ENCODE data around the gene MLC1.
A peak's percentile ranks its signal among the peaks of the same experiment; 100 is the strongest.

Gene MLC1

GRCh38 chr22:50030297-50031188 lies 54.7 kb downstream of the MLC1 start (continued):
- TF ChIP-seq GLIS2 (tag by site-specific recombination; IDR thresholded peaks at IDR 0.05), result peak; percentile 64; the same call in 1 of the 2 replicates

- no peak overlapping the region for H3K4me3 ChIP-seq (ENCODE audit: low read depth, low read length)
- H3K27ac ChIP-seq (ENCODE audit: extremely low read depth, low read depth, low read length), result no peak overlapping the region
- H3K9me3 ChIP-seq (ENCODE audit: control insufficient read depth, insufficient read depth, low read depth, low read length), result no peaks in the 10 kb centered on the region
- ChIA-PET CTCF (interaction anchor here (0.6 to 3.2 kb wide), 6 partner anchors 26 to 1450 kb away, joined by 3 to 32 read pairs (median 3); no protein-coding TSS in a partner anchor), POLR2A (no interaction called here)
- H3K36me3 ChIP-seq (ENCODE audit: control insufficient read depth in 2 of 2, insufficient read depth in 1 of 2, low read length in 2 of 2), result no peaks in the 10 kb centered on the region
- H3K4me1 ChIP-seq (ENCODE audit: control insufficient read depth, insufficient read depth, low read length), result no peaks in the 10 kb centered on the region
- no peak for TF ChIP-seq ZNF404 (tag by site-specific recombination; IDR thresholded peaks at IDR 0.05)
- TF ChIP-seq ZNF354C (tag by site-specific recombination; IDR thresholded peaks at IDR 0.05; ENCODE audit: borderline replicate concordance, low read depth), result no peak
Measured at GRCh38 chr22:50027639-50028537, 57.3 kb downstream of the MLC1 start.

GRCh38 chr22:50025993-50026392 lies 59.2 kb downstream of the MLC1 start:
- TF ChIP-seq ZBTB10 (tag by site-specific recombination; IDR thresholded peaks at IDR 0.05) (no peak), ZNF121 (tag by site-specific recombination; IDR thresholded peaks at IDR 0.05) (no peak)
- POLR2A ChIA-PET, result no interaction called here
- no peaks in the 10 kb centered on the region for H3K36me3 ChIP-seq (ENCODE audit: control insufficient read depth in 2 of 2, insufficient read depth in 1 of 2, low read length in 2 of 2)
- no peak overlapping the region for H3K4me3 ChIP-seq (ENCODE audit: low read depth, low read length)
- H3K4me1 ChIP-seq (ENCODE audit: control insufficient read depth, insufficient read depth, low read length), result no peaks in the 10 kb centered on the region
- CTCF ChIA-PET, result interaction anchor here (3.2 kb wide), 1 partner anchor 94 kb away, joined by 32 read pairs; no protein-coding TSS in a partner anchor
- no peaks in the 10 kb centered on the region for H3K9me3 ChIP-seq (ENCODE audit: control insufficient read depth, insufficient read depth, low read depth, low read length)
- no peak overlapping the region for H3K27ac ChIP-seq (ENCODE audit: extremely low read depth, low read depth, low read length)

GRCh38 chr22:50022171-50022819 lies 62.9 kb downstream of the MLC1 start:
- Histone ChIP-seq H3K9me3 (ENCODE audit: control insufficient read depth, insufficient read depth, low read depth, low read length) (no peaks in the 10 kb centered on the region), H3K36me3 (ENCODE audit: control insufficient read depth in 2 of 2, insufficient read depth in 1 of 2, low read length in 2 of 2) (no peaks in the 10 kb centered on the region), H3K27ac (ENCODE audit: extremely low read depth, low read depth, low read length) (no peak overlapping the region), H3K4me3 (ENCODE audit: low read depth, low read length) (no peak overlapping the region), H3K4me1 (ENCODE audit: control insufficient read depth, insufficient read depth, low read length) (no peaks in the 10 kb centered on the region)
- TF ChIP-seq ZBTB10 (tag by site-specific recombination; IDR thresholded peaks at IDR 0.05) (no peak), KLF17 (tag by site-specific recombination; IDR thresholded peaks at IDR 0.05) (no peak), IKZF3 (tag by site-specific recombination; IDR thresholded peaks at IDR 0.05) (no peak), ZNF341 (tag by site-specific recombination; IDR thresholded peaks at IDR 0.05; ENCODE audit: low read depth) (no peak), TCF7L2 (IDR thresholded peaks at IDR 0.05; ENCODE audit: borderline replicate concordance, low read depth, low read length) (no peak), ZNF785 (tag by site-specific recombination; IDR thresholded peaks at IDR 0.05) (no peak), ZNF707 (tag by site-specific recombination; IDR thresholded peaks at IDR 0.05) (no peak), YY2 (tag by site-specific recombination; IDR thresholded peaks at IDR 0.05) (no peak), ZSCAN5A (tag by site-specific recombination; IDR thresholded peaks at IDR 0.05) (no peak), ZFHX2 (tag by site-specific recombination; conservative IDR thresholded peaks at IDR 0.05) (no peak), ZNF169 (tag by site-specific recombination; IDR thresholded peaks at IDR 0.05) (no peak), ZNF660 (tag by site-specific recombination; IDR thresholded peaks at IDR 0.05) (no peak), ZNF600 (tag by site-specific recombination; IDR thresholded peaks at IDR 0.05) (no peak)
- POLR2A ChIA-PET, result no interaction called here
- CTCF ChIA-PET, result no interaction called here

Measured in HEK293 (cell line).